A673 (cell line): ENCODE measurements around the gene LDB3. TPM values are rescaled to one million over a fixed set of nuclear protein-coding genes. Genes with fewer than 3 reads are reported as not detected.
"Not testable (repeated sequence)": the region's sequence is repeated elsewhere in the genome, so short reads cannot be mapped to it uniquely, and the experiment has no call there.

Experiments used
- BruUV-seq: library from RNA; stranded (reverse); fragments of 400-500 nt; replicated peaks from 2 replicates; lab custom pipeline; 2021; lab: Mats Ljungman, UMichigan
- CTCF ChIA-PET: fragments of 300-600 bp; sonication (Branson Sonifier 250); formaldehyde crosslinking; loops from one replicate; lab custom pipeline; 2022; ENCODE audit warnings: antibody characterized with exemption; lab: Charles Lee
- POLR2A ChIA-PET: fragments of 300-600 bp; sonication (Branson Sonifier 250); formaldehyde crosslinking; loops from one replicate; lab custom pipeline; 2022; ENCODE audit warnings: antibody characterized with exemption; ENCODE audit not compliant: low non-redundant PET; lab: Charles Lee
- DNase-seq: peaks from one replicate; pipeline ENCODE4 v3.0.0-alpha.2; 2015; ENCODE audit warnings: low spot score
- H3K27ac ChIP-seq: fragments of 200-600 bp; sonication (generic); 2 replicates; pipeline ENCODE4 v1.5.1; 2016; ENCODE audit warnings: mixed run types, low read depth, mild to moderate bottlenecking, mixed read lengths, antibody characterized with exemption, low read length; ENCODE audit not compliant: poor library complexity, severe bottlenecking
- H3K27me3 ChIP-seq: fragments of 200-600 bp; sonication (generic); replicated peaks from 2 replicates; pipeline ENCODE4 v1.6.1; 2017; ENCODE audit warnings: mixed run types, low read depth, mild to moderate bottlenecking, mixed read lengths, antibody characterized with exemption, low read length; ENCODE audit not compliant: insufficient read depth, poor library complexity
- H3K36me3 ChIP-seq: fragments of 200-600 bp; sonication (generic); 2 replicates; pipeline ENCODE4 v1.6.1; 2016; ENCODE audit warnings: mixed run types, mild to moderate bottlenecking, mixed read lengths, antibody characterized with exemption, low read length; ENCODE audit not compliant: insufficient read depth, poor library complexity, severe bottlenecking
- H3K4me1 ChIP-seq: fragments of 200-600 bp; sonication (generic); 2 replicates; pipeline ENCODE4 v1.6.1; 2017; ENCODE audit warnings: mixed run types, mild to moderate bottlenecking, mixed read lengths, antibody characterized with exemption, low read length; ENCODE audit not compliant: insufficient read depth, poor library complexity, severe bottlenecking
- H3K4me3 ChIP-seq: fragments of 200-600 bp; sonication (generic); 2 replicates; pipeline ENCODE4 v1.5.1; 2016; ENCODE audit warnings: low read depth, mixed run types, mild to moderate bottlenecking, mixed read lengths, low read length; ENCODE audit not compliant: poor library complexity, severe bottlenecking
- H3K9me3 ChIP-seq: fragments of 200-600 bp; sonication (generic); 2 replicates; pipeline ENCODE4 v1.6.1; 2016; ENCODE audit warnings: mixed run types, low read depth, mild to moderate bottlenecking, mixed read lengths, antibody characterized with exemption, low read length; ENCODE audit not compliant: poor library complexity, severe bottlenecking
- CTCF ChIP-seq: fragments of 300-800, 200-600 bp; sonication (generic); conservative IDR thresholded peaks from 2 replicates; pipeline ENCODE4 v1.5.1; 2017; ENCODE audit warnings: low read depth, mild to moderate bottlenecking, antibody characterized with exemption, low read length, moderate library complexity, mixed read lengths
- EZH2 ChIP-seq: fragments of 200-600 bp; sonication (generic); IDR thresholded peaks from 2 replicates; pipeline ENCODE4 v1.6.1; 2017; ENCODE audit warnings: borderline replicate concordance, low read depth, mild to moderate bottlenecking, mixed read lengths, antibody characterized with exemption, low read length; ENCODE audit not compliant: poor library complexity, severe bottlenecking
- intact Hi-C: fragments of 100-400 bp; cut with micrococcal nuclease; formaldehyde crosslinking; loops from one replicate; pipeline ENCODE4 v1.10.0; 2022; ENCODE audit not compliant: unreplicated experiment
- total RNA-seq: library from RNA; stranded (reverse); gene quantifications from 2 replicates; pipeline ENCODE4 v1.2.3, GENCODE V29; 2021

The LDB3 gene
- total RNA-seq, 1 experiment from 2014 or later: 0.34 TPM

- no peak overlapping the region for H3K27ac ChIP-seq
- no peak for TF ChIP-seq EZH2
- TF ChIP-seq CTCF: peak; percentile 47
- H3K27me3 ChIP-seq: no peaks in the 10 kb centered on the region
- ChIA-PET CTCF (no interaction called here), POLR2A (no interaction called here)
- no peak overlapping the region for H3K4me3 ChIP-seq
- no peaks in the 10 kb centered on the region for H3K9me3 ChIP-seq
- intact Hi-C loops: no loop called here
- no peaks in the 10 kb centered on the region for H3K36me3 ChIP-seq
- no TSS peak for BruUV-seq
- peak; percentile 62 for DNase-seq
- peaks cover 26% of the 10 kb centered on the region for H3K4me1 ChIP-seq
Measured at GRCh38 chr10:86644152-86644793, 24.0 kb upstream of the LDB3 start.

GRCh38 chr10:86644794-86645445 is 23.4 kb upstream of the LDB3 start:
- POLR2A ChIA-PET: interaction anchor here (0.7 kb wide), 1 partner anchor 452 kb away, joined by 3 read pairs; no protein-coding TSS in a partner anchor
- intact Hi-C loops: no loop called here
- no peak for TF ChIP-seq CTCF
- no peak for TF ChIP-seq EZH2
- Histone ChIP-seq H3K4me3 (no peak overlapping the region), H3K9me3 (no peaks in the 10 kb centered on the region), H3K4me1 (peaks cover 31% of the 10 kb centered on the region), H3K36me3 (no peaks in the 10 kb centered on the region), H3K27me3 (no peaks in the 10 kb centered on the region), H3K27ac (no peak overlapping the region)
- BruUV-seq: no TSS peak
- CTCF ChIA-PET: no interaction called here
- DNase-seq: no peak

GRCh38 chr10:86645621-86646165 is 22.6 kb upstream of the LDB3 start:
- H3K9me3 ChIP-seq, H3K4me3 ChIP-seq, CTCF ChIA-PET, H3K27me3 ChIP-seq, POLR2A ChIA-PET, H3K27ac ChIP-seq, intact Hi-C loops, H3K36me3 ChIP-seq, DNase-seq, BruUV-seq: not testable (repeated sequence)
- H3K4me1 ChIP-seq: peaks cover 31% of the 10 kb centered on the region
